ENCODE measurements around the gene ZNF789.
A peak's percentile ranks its signal among the peaks of the same experiment; 100 is the strongest.

Gene ZNF789

DNA sequence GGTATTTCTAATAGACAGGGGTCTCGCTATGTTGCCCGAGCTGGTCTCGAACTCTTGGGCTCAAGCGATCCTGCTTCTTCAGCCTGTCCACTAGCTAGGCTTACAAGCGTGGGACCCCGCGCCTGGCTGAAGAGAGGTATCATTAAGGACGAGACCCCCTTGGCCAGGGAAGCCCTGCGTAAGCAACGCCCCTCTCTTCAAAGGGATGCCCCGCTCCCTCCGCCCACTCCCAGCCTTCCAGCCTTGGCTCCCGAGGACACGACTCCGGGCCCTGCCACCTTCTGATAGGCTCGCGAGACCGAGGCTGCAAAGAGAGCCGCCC is 31.6 kb downstream of the ZNF789 start:
- no peak for DNase-seq (ENCODE audit: low read depth in 2 of 2)

DNA sequence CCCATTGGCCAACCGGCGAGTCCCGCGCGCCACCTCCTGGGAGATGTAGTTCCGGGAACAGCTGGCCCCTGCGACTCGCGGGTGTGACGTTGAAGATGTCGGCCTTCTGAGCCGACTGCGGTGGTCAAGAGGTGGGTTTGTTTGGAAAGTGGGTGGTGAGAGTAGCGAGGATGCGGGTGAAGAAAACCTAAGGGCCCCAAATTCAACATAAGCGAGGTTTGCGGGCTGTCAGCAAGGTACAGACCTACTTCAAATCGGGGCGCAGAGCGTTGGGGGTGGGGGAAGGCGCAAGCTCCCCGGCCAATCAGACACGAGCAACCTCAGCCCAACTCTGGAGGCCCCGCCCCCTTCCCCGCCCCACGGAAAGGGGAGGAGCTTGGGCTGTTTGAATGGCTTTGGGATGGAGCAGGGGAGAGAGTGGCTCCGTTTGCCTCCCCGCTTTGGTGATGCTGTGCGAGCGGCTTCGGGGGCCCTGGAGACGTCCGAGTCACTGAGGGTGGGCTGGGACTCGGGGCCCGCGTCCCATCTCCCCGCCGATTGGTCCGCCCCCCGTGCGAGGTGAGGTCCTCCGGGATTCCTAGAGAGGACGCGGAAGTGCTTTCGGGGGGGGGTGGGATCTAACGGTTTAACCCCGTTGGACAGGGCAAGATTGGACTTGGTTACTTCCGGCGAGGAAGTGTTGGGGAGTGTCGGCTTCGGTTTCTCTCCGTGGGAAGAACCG is 32.1 kb downstream of the ZNF789 start, which contains the start of gene ZKSCAN5:
TSS of gene ZKSCAN5 (plus strand) at position 60 of the 721 bp plus-strand sequence. CDS start 1,383 bp downstream, outside the sequence.
- peak; percentile 94 to 95 for DNase-seq (ENCODE audit: low read depth in 2 of 2)

DNA sequence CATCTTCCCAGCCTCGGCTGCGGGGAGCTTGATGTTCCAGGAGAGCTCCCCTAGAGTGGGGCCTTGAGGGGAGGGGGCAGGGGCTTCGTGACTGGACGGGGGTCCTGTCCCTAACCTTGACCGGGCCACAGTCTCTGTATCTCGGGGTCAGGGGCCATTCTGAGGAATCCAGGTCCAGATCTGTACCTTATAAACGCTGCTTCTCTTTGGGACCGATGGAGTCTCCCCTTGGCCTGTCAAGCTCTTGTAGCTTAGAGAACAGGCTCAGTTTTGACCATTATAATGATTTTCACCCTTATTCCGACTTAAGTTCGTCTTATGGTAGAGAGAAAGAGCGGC is 32.6 kb downstream of the ZNF789 start:
- DNase-seq (ENCODE audit: low read depth in 2 of 2): no peak

DNA sequence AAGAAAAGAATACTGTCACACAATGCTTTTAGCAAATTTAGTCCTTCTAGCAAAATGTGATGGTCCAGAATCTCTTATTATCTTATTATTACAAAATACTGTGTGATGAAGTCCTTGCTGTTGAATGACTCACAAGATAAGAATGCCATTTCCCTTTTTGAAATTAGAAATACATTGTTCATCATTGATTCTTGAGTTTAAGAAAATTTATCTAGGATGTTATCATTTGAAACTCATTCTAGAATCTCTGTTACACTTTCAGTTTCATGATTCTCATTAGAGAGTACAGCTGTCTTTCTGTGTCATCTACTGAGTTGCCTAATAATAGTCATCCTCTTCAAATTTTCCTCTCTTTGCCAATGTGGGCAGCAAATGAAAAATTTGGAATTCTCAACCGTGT is 41.4 kb downstream of the ZNF789 start:
- DNase-seq (ENCODE audit: low read depth in 2 of 2): no peak

DNA sequence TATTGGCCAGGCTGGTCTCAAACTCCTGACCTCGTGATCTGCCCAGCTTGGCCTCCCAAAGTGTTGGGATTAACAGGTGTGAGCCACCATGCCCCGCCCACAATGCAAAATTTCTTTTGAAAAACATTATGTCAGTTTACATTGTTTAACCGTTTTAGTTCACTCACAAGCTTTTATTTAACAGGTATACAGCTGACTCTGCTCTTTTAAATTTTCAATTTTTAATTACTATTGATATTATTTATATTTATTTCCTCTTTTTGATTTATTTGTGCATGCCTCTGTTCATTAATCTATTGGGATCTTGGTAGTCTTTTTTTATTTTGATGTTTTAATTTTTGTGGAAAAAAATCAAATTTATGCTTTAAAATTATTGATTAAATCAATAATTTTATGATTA is 48.7 kb downstream of the ZNF789 start:
- no peak for DNase-seq (ENCODE audit: low read depth in 2 of 2)

DNA sequence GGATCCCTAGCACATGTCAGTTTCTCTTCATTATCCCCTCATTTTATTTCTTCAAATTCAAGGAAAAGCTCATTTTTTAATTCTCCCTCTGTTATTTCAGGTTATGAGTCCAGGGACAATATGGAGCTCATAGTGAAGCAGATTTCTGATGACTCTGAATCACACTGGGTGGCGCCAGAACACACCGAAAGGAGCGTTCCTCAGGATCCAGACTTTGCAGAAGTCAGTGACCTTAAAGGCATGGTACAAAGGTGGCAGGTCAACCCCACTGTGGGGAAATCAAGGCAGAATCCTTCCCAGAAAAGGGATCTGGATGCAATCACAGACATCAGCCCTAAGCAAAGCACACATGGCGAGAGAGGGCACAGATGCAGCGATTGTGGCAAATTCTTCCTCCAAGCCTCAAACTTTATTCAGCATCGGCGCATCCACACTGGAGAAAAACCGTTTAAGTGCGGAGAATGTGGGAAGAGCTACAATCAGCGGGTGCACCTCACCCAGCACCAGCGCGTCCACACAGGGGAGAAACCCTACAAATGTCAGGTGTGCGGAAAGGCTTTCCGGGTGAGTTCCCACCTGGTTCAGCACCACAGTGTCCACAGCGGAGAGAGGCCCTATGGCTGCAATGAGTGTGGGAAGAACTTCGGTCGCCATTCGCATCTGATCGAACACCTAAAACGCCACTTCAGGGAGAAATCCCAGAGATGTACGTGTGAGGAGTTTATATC is 53.2 kb downstream of the ZNF789 start:
- DNase-seq (ENCODE audit: low read depth in 2 of 2): no peak

DNA sequence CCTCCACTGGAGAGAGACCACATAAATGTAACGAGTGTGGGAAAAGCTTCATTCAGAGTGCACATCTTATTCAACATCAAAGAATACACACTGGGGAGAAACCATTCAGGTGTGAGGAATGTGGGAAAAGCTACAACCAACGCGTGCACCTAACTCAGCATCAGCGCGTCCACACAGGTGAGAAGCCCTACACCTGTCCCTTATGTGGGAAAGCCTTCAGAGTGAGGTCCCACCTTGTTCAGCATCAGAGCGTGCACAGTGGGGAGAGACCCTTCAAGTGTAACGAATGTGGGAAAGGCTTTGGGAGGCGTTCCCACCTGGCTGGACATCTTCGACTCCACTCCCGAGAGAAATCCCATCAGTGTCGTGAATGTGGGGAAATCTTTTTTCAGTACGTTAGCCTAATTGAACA is 58.7 kb downstream of the ZNF789 start:
- DNase-seq (ENCODE audit: low read depth in 2 of 2): no peak

DNA sequence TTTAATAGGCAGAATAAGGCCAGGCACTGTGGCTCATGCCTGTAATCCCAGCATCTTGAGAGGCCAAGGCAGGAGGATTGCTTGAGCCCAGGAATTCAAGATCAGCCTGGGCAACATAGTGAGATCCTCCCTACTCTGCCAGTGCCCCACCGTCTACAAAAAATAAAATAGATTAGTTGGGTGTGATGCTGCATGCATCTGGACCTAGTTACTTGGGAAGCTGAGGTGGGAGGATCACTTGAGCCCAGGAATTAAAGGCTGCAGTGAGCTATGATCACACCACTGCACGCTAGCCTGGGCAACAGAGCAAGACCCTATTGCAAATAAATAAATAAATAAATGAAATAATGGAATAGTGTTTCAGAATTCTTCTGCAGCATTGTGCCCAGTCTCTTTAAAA is 63.0 kb downstream of the ZNF789 start:
- DNase-seq (ENCODE audit: low read depth in 2 of 2): no peak
